ENCODE results near the gene SPINT2.
"Not testable (repeated sequence)": the region's sequence is repeated elsewhere in the genome, so short reads cannot be mapped to it uniquely, and the experiment has no call there.

Gene SPINT2

GRCh38 chr19:38243279-38243673, 21.1 kb upstream of the SPINT2 start:
- no peak for DNase-seq

GRCh38 chr19:38245826-38246498, 18.4 kb upstream of the SPINT2 start:
- DNase-seq = no peak

- DNase-seq = no peak
Observed at GRCh38 chr19:38247126-38247525, 17.2 kb upstream of the SPINT2 start.

DNA sequence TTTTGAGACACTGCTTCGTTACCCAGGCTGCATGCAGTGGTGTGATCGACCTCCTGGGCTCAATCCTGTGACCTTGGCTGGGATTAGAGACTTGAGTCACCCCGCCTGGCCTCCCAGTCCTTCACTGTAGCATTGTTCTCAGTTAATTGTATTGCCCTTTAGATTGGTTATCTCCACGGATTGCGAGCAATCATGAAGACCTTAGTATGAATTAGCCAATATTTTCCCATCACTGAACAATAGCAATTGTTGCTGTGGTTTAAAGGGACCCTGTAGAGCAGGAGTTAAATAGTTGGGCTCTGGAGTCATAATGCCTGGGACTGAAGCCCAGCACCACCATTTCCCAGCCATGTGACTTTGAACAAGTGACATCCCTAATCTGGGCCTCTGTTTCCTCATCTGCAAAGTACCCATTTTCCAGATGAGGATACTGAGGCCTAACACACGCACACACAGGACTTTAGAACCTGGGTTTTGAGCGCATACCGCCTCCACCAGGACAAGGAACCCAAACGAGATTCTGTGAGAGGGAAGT, 16.6 kb upstream of the SPINT2 start:
- no peak for DNase-seq

DNA sequence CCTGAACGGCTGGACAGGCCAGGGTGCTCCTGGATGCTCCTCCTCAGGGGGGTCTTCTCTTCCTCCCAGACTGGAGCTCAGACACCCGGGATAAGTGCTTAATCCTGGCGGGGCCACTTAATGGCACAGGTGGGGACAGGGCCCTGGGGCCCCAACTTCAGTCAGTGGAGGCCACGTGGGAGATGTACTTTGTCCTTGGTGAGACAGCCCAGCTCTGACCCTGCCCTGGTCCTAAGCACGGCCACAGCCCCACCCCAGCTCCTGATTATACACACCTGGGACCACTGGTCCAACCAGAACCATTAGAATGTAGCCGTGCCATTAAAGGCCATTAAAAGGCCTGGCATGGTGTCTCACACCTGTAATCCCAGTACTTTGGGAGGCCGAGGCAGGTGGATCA, 16.0 kb upstream of the SPINT2 start:
- no peak for DNase-seq

- no peak for DNase-seq
Observed at GRCh38 chr19:38250428-38250820, 13.9 kb upstream of the SPINT2 start.

GRCh38 chr19:38250821-38251563, 13.4 kb upstream of the SPINT2 start:
- DNase-seq = no peak

GRCh38 chr19:38251564-38252051, 12.8 kb upstream of the SPINT2 start:
- DNase-seq = no peak

DNA sequence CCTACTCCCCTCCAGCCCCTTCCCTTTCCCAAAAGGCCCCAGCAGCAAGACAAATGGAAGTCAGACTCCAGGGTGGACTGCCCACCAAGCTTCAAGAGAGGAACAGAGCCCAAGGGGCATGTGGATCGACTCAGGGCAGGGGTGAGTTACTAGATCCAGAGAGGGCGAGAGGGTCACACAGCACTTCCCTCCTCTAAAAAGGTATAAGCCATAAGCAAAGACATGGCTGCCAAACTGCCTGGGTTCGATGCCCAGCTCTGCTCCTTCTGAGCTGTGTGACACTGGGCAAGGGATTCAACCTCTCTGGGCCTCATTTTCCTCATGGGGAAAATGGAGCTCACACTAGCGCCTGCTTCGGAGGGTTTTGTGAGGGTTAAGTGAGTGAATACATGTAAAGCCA, 12.0 kb upstream of the SPINT2 start:
- DNase-seq = no peak

GRCh38 chr19:38252941-38253691, 11.3 kb upstream of the SPINT2 start:
- no peak for DNase-seq

GRCh38 chr19:38253788-38254187, 10.6 kb upstream of the SPINT2 start:
- DNase-seq = no peak

DNA sequence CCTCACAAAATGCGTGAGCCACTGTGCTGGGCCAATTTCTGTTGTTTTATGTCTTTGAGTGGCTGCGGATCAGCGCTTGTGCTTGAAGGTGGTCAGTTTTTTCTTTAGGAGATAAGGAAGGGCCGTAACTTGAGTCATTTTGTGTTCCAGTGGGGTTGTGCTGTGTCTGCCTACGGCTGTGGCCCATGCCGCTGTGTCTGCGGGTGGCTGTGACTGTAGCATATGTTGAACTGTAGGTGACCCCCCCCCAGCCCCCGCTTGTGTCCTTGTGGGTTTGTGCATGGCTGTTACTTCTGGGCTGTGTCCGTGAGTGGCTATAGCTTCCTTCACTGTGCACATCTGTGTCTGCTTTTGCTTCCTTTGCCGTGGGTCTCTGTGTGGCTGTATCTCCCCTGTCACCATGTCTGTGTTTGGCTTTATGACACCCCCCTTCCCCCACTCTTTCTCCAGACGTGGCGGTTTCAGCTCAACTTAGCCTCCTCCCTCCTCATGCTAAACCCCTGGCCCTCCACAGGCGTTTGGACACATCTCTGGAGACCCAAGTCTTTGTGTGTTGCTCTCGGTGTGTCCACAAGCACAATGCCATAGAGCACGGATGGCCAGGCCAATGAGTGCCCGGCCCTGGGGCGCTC, 8.9 kb upstream of the SPINT2 start:
- DNase-seq = no peak

- DNase-seq = not testable (repeated sequence)
Observed at GRCh38 chr19:38261942-38262341, 2.4 kb upstream of the SPINT2 start.

- no peak for DNase-seq
Observed at GRCh38 chr19:38262585-38263268, 1.6 kb upstream of the SPINT2 start.

DNA sequence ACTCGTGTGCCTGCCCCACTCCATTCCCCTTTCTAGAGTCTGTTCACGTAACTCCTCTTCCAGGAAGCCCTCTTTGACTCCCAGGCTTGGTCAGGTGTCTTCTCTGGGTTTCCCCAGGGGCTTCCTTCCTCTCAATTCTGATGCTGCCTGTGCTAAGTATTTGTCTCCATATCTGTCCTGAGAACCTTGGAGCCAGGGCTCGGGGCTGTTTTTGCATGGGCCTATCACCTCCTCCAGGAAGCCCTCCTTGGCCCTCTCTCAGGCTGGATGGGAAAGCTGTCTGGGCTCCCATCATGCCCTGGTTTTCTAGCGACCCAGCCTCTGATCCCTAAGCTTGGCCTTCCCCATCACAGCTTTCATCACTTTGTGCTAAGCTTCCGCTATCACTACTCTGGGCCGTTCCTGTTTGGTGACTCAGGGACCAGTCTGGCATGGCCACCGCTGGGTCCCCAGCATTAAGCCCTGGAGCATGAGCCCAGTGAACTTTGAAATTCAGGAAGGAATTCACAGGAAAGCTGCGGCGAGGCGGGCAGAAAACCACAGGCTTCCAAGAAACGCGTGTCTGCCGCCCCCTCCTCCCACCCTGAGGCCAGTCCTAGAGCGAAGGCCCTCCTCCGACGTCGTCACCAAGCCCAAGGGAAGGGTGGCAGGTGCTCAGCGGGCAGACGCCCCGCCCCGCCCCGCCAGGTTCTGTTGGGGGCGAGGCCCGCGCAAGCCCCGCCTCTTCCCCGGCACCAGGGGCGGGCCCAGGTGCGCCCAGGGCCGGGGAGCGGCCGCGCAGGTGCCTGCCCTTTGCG, 486 bp upstream of the SPINT2 start:
- DNase-seq = peak in 2 of 4 experiments; percentile 47 to 76

- DNase-seq = no peak
Observed at GRCh38 chr19:38265213-38265861, 964 bp downstream of the SPINT2 start.

GRCh38 chr19:38265921-38266429, 1.6 kb downstream of the SPINT2 start:
- no peak for DNase-seq

- no peak for DNase-seq
Observed at GRCh38 chr19:38266981-38267597, 2.7 kb downstream of the SPINT2 start.

DNA sequence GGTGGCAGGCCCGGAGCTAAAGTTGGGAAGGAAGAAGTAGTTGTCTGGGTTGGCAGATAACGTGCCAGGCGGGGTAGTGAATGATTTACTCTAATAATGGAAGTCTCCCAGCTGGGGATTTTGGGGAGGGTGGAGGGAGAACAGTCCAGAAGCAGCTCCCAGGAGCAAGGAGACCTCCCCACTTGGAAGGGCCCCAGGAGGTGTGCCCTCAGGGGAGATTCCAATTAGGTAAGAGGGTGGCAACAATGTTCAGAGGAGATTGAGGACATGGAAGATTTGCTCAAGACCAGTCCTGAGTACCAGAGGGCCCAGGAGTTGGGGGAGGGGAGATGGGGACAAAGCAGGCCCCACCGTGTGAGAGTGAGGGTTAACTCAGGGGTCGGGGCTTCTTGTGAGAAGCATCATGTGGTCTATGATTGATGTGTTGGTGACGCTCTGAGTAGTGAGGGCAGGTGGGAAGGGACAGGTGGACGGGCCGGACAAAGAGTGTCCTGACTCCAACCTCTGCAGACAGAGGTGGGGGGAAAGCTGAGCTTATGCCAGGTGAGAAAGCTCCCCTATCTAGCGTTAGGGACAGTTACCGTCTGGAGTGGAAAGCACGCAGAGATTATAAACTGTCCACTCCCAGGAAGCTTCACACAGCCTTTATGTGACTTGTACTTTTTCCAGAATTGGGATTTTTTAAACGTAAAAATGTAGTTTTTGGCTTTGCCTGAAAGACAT, 3.5 kb downstream of the SPINT2 start:
- DNase-seq = no peak

DNA sequence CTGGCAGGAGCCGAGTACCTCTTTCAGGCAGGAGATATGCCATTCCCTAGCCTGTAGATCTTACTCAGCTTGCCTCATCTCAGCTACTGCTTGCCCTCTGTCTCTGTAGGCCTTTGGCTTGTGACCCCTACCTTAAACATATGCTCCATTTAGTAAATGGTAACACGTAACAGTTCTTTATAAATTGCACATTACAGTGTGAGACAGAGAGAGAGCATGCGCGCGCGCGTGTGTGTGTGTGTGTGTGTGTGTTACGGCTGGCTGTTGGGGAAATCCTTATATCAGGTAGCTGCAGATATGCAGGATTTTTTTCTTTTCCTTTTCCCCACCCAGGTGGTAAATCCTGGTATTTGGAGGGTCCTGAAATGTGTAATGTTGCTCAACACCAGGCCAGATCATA, 4.2 kb downstream of the SPINT2 start:
- no peak for DNase-seq
